OCI-LY1 (cell line): ENCODE results near the gene KCNC4.

ENCODE experiments used
- H2AFZ ChIP-seq: fragments of 200-600 bp; sonication (generic), shearing (Covaris generic); 2 replicates; pipeline ENCODE4 v1.6.0; 2014; ENCODE audit warnings: antibody characterized with exemption, mild to moderate bottlenecking, low read length
- H3F3A ChIP-seq: fragments of 200-600 bp; sonication (generic), shearing (Covaris generic); 2 replicates; pipeline ENCODE4 v1.6.0; 2014; ENCODE audit warnings: mild to moderate bottlenecking, antibody characterized with exemption, low read length, moderate library complexity; ENCODE audit not compliant: insufficient read depth
- H3K27ac ChIP-seq: fragments of 200-600 bp; sonication (generic); 2 replicates; pipeline ENCODE4 v1.5.1; 2014; ENCODE audit warnings: low read length, mixed run types, mild to moderate bottlenecking, low read depth; ENCODE audit not compliant: poor library complexity, severe bottlenecking
- H3K27me3 ChIP-seq: fragments of 200-600 bp; sonication (generic); 2 replicates; pipeline ENCODE4 v1.6.0; 2014; ENCODE audit warnings: antibody characterized with exemption, mild to moderate bottlenecking, low read length, moderate library complexity; ENCODE audit not compliant: insufficient read depth
- H3K36me3 ChIP-seq: fragments of 200-600 bp; sonication (generic); 2 replicates; pipeline ENCODE4 v1.6.1; 2014; ENCODE audit warnings: mild to moderate bottlenecking, antibody characterized with exemption, low read length, moderate library complexity, mixed read lengths; ENCODE audit not compliant: insufficient read depth
- H3K4me1 ChIP-seq: fragments of 200-600 bp; sonication (generic); 2 replicates; pipeline ENCODE4 v1.5.1; 2014; ENCODE audit warnings: mild to moderate bottlenecking, low read length, moderate library complexity; ENCODE audit not compliant: insufficient read depth, severe bottlenecking
- H3K4me2 ChIP-seq: fragments of 200-600 bp; sonication (generic), shearing (Covaris generic); 2 replicates; pipeline ENCODE4 v1.6.1; 2014; ENCODE audit warnings: low read length
- H3K4me3 ChIP-seq: fragments of 200-600 bp; sonication (generic); 2 replicates; pipeline ENCODE4 v1.5.1; 2014; ENCODE audit warnings: low read length, low read depth, mild to moderate bottlenecking, mixed read lengths; ENCODE audit not compliant: poor library complexity, severe bottlenecking
- H3K79me2 ChIP-seq: fragments of 200-600 bp; shearing (Covaris generic); 2 replicates; pipeline ENCODE4 v1.6.1; 2016; ENCODE audit warnings: mixed run types, low read length, mixed read lengths; ENCODE audit not compliant: insufficient read depth
- H3K9ac ChIP-seq: fragments of 200-600 bp; sonication (generic), shearing (Covaris generic); 2 replicates; pipeline ENCODE4 v1.6.1; 2014; ENCODE audit warnings: mild to moderate bottlenecking, low read length, mixed read lengths
- H3K9me2 ChIP-seq: fragments of 200-600 bp; sonication (generic), shearing (Covaris generic); 2 replicates; pipeline ENCODE4 v1.6.1; 2014; ENCODE audit warnings: low read depth, mild to moderate bottlenecking, low read length, mixed read lengths
- H3K9me3 ChIP-seq: fragments of 200-600 bp; shearing (Covaris generic); 2 replicates; pipeline ENCODE4 v1.6.1; 2014; ENCODE audit warnings: low read length, mixed read lengths
- H4K20me1 ChIP-seq: fragments of 200-600 bp; sonication (generic), shearing (Covaris generic); 2 replicates; pipeline ENCODE4 v1.6.0; 2016; ENCODE audit warnings: mild to moderate bottlenecking, low read length; ENCODE audit not compliant: insufficient read depth
- EZH2 ChIP-seq: fragments of 200-600 bp; sonication (generic), shearing (Covaris generic); IDR thresholded peaks from 2 replicates; pipeline ENCODE4 v1.8.0; 2017; ENCODE audit warnings: borderline replicate concordance, mixed run types, mild to moderate bottlenecking, antibody characterized with exemption, low read length, moderate library complexity, mixed read lengths
- TF ChIP-seq, protein P1 (sequence below): fragments of 200-600 bp; sonication (generic), shearing (Covaris generic); IDR thresholded peaks from 2 replicates; pipeline ENCODE4 v1.5.1; 2017; ENCODE audit warnings: mild to moderate bottlenecking, antibody characterized with exemption, low read length, moderate library complexity, mixed read lengths

The KCNC4 gene

GRCh38 chr1:110184446-110184845 lies 25.7 kb upstream of the KCNC4 start:
- Histone ChIP-seq H3F3A (no peaks in the 10 kb centered on the region), H3K4me1 (no peaks in the 10 kb centered on the region), H4K20me1 (no peaks in the 10 kb centered on the region), H3K4me3 (no peak overlapping the region), H3K4me2 (no peak overlapping the region), H2AFZ (no peak overlapping the region), H3K79me2 (no peaks in the 10 kb centered on the region), H3K36me3 (no peaks in the 10 kb centered on the region), H3K9me2 (no peaks in the 10 kb centered on the region), H3K27ac (no peak overlapping the region), H3K9me3 (no peaks in the 10 kb centered on the region), H3K9ac (no peak overlapping the region), H3K27me3 (no peaks in the 10 kb centered on the region)
- TF ChIP-seq, protein P1, sequence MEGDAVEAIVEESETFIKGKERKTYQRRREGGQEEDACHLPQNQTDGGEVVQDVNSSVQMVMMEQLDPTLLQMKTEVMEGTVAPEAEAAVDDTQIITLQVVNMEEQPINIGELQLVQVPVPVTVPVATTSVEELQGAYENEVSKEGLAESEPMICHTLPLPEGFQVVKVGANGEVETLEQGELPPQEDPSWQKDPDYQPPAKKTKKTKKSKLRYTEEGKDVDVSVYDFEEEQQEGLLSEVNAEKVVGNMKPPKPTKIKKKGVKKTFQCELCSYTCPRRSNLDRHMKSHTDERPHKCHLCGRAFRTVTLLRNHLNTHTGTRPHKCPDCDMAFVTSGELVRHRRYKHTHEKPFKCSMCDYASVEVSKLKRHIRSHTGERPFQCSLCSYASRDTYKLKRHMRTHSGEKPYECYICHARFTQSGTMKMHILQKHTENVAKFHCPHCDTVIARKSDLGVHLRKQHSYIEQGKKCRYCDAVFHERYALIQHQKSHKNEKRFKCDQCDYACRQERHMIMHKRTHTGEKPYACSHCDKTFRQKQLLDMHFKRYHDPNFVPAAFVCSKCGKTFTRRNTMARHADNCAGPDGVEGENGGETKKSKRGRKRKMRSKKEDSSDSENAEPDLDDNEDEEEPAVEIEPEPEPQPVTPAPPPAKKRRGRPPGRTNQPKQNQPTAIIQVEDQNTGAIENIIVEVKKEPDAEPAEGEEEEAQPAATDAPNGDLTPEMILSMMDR = no peak

- Histone ChIP-seq H3K4me1 (no peaks in the 10 kb centered on the region), H3K9me2 (no peaks in the 10 kb centered on the region), H3K36me3 (no peaks in the 10 kb centered on the region), H3K79me2 (no peaks in the 10 kb centered on the region), H3K27ac (no peak overlapping the region), H3K4me3 (no peak overlapping the region), H3K4me2 (no peak overlapping the region), H4K20me1 (no peaks in the 10 kb centered on the region), H3K27me3 (no peaks in the 10 kb centered on the region), H3K9me3 (no peaks in the 10 kb centered on the region), H2AFZ (no peak overlapping the region), H3F3A (no peaks in the 10 kb centered on the region), H3K9ac (no peak overlapping the region)
- TF ChIP-seq, protein P1 = no peak
- TF ChIP-seq EZH2 = no peak
Observed at GRCh38 chr1:110185181-110185580, 24.9 kb upstream of the KCNC4 start.

DNA sequence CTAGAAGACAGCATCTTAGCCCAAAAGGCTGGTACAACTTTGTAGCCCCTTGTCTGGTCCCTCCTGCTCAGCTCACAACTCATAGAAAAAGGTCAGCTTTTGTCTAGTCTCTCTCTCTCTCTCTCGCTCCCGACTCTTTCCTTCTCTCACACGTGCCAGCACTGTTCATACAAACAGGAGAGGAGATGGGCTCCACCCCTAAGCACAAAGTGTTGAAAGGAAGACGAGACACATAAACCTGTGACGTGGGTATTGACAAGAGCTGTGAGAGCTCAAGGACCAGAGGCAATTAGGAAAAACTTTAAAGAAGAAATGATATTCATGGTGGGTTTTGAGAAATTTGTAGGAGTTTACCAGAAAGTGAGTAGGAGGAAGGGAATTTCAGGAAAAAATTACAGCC lies 23.6 kb upstream of the KCNC4 start:
- H3K9me3 ChIP-seq = no peaks in the 10 kb centered on the region
- no peak overlapping the region for H3K4me2 ChIP-seq
- no peak overlapping the region for H3K9ac ChIP-seq
- H3K27ac ChIP-seq = no peak overlapping the region
- H3K4me1 ChIP-seq = no peaks in the 10 kb centered on the region
- no peaks in the 10 kb centered on the region for H3K36me3 ChIP-seq
- no peaks in the 10 kb centered on the region for H4K20me1 ChIP-seq
- H2AFZ ChIP-seq = no peak overlapping the region
- no peak for TF ChIP-seq EZH2
- TF ChIP-seq, protein P1 = no peak
- H3F3A ChIP-seq = no peaks in the 10 kb centered on the region
- H3K79me2 ChIP-seq = no peaks in the 10 kb centered on the region
- no peaks in the 10 kb centered on the region for H3K27me3 ChIP-seq
- H3K9me2 ChIP-seq = no peaks in the 10 kb centered on the region
- H3K4me3 ChIP-seq = no peak overlapping the region
